HG03469 (cell line): Measurements from ENCODE around the gene UNG.
"Not testable (repeated sequence)": the region's sequence is repeated elsewhere in the genome, so short reads cannot be mapped to it uniquely, and the experiment has no call there.

ENCODE experiments used
- ATAC-seq: cut with Tn5 transposase; IDR thresholded peaks from one replicate; pipeline ENCODE4 v1.9.1; 2021; ENCODE audit warnings: mild to moderate bottlenecking, moderate library complexity, moderate number of reproducible peaks; ENCODE audit not compliant: unreplicated experiment

Gene UNG

DNA sequence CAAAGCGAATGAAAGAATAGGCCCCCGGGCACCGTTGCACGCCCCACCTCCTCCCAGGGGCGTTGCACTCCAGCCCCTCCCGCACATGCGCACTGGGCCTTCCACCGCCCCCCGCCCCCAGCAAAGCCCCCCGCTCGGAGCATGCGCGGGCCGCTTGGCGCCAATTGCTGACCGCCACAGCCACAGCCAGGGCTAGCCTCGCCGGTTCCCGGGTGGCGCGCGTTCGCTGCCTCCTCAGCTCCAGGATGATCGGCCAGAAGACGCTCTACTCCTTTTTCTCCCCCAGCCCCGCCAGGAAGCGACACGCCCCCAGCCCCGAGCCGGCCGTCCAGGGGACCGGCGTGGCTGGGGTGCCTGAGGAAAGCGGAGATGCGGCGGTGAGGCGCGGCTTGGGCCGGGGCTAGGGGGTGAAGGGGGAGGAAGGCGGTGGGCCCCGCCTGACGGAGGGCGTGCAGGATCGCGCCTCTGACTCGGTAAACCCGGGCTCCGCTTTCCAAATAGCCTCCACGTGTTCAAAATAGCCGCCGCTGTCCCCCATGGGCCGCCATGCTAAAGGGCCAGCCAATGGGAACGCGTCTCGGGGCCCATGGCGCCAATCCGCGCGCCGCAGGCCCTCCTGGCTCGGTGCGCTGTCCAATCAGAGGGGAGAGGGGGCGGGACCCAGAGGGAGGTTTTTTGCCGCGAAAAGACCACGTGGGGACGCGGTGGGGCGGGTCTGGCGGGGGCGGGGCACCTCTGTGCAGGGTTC, at the start of gene UNG:
TSS of gene UNG (plus strand) at position 163 of the 748 bp plus-strand sequence. CDS start at position 246, 83 bp downstream.
- peak; percentile 62 for ATAC-seq

DNA sequence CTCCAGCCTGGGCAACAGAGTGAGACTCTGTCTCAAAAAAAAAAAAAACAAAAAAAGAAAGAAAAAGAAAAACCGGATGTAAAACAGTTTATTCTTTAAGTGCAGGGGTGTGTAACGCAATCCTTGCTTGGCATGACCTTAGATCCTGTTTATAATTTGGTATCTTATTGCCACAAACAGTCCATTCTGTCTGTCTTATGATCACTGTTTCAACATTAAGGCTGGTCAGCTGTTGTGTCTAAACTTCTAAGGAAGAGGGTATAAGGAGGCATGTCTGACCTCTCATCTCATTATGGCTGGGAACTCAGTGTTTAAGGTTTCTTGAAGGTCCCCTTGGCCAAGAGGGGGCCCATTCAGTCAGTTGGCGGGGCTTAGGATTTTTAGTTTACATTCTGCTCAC, 48.7 kb upstream of the UNG start:
- not testable (repeated sequence) for ATAC-seq

DNA sequence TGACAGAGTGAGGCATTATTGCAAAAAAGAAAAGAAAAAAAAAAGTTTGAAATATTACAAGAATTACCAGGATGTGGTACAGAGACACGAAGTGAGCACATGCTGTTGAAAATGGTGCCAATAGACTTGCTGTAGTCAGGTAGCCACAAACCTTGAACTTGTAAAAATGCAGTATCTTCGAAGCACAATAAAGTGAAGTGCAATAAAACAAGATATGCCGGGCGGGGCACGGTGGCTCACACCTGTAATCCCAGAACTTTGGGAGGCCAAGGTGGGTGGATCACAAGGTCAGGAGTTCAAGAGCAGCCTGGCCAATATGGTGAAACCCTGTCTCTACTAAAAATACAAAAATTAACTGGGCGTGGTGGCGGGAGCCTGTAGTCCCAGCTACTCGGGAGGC, 47.6 kb upstream of the UNG start:
- ATAC-seq, result not testable (repeated sequence)

DNA sequence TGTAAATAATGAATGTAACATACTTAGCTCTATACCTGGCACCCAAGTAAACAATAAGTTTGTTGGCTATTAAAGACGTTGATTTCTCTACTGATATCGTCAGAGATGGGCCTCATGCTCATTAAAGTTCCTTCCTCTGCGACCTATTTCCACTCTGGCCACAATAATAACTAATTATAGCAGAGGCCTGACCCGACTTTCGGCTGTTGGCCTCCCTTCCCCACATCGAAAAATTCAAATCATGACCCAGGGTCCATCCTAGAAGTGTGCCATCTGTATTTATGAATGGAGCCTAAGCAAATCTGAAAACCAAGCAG, 45.3 kb upstream of the UNG start:
- no peak for ATAC-seq

DNA sequence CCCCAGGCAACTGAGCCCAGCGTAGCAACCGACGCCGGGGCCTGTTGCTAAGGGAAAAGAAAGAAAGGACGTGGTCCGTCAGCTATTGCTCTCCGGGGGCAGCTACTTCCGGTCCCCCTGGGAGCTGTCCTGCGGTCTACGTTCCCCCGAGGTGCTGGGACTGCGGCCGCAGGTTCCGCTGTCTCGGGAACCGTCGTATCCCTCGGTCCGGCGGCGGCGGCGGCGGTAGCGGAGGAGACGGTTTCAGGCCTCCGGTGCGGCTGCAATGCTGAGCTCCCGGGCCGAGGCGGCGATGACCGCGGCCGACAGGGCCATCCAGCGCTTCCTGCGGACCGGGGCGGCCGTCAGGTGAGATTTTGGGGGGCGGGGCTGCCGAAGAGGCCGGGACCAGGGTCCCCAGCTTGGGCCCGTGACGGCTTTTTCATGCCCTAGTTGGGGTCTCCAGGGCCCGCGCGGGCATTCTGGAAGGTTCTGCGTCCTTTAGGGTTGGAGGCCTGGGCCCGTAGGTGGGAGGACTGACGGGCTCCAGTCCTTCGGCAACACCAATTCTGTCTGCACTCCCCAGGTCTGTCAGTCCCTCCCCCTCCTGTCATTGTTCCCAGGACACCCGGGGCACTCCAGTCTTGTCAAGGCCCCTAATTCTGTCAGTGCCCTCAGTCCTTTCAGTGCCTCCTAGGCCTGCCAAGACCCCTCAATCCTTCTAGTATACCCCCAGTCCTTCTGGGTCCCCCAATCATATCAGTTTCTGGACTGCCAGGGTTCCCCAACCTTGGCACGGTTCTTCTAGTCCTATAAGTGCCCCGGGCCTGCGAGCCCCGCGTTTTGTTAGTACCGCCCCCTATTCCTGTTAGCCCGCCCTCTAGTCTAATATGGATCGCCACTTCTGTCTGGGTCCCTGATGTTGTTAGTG, 44.7 kb upstream of the UNG start, which contains the start of gene USP30:
TSS of gene USP30 (plus strand) at position 163 of the 910 bp plus-strand sequence. CDS start at position 266, 103 bp downstream.
- ATAC-seq, result no peak

DNA sequence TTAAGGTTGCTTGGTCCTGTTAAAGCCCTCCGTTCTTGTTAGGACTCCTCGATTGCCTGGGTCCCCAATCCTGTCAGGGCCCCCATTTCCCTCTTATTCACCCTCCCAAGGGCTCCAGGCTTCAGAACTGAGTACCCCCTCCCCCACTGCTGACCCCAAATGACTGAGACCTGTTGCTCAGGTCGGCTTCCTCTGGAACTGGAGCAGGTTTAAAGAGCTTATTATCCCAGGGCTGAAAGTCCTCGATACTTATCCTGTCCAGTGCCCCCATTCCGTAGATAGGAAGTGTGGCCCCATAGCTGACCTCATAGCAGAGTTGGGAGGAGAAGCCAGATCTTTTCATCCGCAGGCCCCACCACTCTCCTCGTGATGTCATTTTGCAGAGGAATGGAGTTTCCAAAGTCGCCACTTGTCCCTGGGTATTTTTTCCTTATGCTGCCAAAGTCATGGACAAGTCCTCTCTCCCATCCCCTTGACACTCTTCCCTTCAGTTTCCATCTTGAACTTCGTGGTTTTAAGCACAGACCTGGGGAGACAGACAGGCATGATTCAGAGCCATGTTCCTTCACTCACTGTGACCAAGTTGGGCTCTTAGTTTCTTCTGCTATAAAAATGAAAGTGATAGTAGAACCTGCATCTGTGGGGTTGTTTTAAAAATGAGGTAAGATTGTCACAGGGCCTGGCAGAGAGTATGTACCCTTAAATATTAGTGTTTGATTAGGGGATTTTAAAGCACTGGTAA, 43.8 kb upstream of the UNG start:
- no peak for ATAC-seq

DNA sequence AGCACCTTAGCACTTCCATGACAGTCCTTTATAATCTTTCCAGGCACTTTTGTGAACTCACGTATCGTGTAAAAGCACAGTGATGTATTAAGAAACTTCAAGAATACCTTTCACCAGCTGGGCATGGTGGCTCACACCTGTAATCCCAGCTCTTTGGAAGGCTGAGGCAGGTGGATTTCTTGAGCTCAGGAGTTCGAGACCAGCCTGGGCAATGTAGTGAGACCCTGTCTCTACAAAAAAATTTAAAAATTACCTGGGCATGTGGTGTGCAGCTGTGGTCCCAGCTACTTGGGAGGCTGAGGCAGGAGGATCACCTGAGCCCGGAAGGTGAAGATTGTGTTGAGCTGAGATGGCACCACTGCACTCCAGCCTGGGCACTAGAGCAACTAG, 43.3 kb upstream of the UNG start:
- ATAC-seq, result not testable (repeated sequence)

DNA sequence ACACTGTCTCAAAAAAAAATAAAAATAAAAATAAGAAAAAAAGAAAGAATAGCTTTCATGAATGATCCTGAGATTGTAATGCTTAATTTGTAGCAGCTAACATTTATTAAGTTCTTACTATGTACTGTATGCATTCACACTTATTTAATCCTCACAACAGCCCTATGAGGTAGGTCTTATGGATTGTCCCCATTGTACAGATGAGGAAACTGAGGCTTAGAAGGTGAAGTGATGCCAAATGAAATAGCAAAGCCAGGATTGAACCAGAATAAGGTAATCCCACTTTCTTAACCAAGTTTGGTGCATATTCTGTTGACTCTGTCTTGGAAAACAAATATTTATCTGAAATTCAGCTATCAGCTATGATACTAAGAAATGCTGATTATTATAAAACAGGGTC, 42.9 kb upstream of the UNG start:
- no peak for ATAC-seq

DNA sequence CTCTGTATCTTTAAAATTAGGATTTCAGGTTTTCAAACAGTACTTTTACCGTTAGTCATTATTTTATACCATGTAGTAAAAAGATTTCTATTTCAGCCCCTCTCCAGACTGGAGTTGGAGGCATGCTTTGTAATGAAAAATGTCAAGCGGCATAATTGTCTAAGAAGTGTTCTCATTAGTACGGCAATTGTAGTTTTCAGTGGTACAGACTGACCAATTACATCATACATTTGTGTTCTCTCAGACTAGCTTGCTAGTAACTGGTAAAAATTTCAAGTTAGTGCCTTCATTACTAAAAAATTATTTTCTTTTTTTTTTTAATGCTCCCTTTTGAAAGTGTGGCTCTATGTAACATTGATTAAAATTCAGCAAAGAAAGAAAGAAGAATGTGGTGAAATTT, 40.5 kb upstream of the UNG start:
- ATAC-seq, result no peak

DNA sequence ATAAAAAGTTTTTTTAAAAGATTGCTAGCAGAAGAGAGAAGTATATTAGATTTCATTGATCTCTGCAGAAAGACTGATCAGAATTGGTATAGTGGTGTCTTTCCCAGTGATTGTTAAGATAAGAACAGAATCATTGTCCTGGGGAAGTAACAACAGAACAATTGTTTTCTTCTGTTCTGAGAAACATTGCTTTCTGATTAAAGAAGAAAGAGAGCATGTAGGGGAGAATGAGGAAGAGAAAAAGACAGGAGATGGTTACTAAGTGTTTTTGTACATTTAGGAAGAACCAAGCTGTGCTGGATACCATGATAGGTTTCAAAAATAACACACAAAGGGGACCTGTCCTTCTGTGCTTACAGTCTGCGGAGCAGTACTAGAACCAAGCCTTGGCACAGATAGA, 40.0 kb upstream of the UNG start:
- ATAC-seq, result no peak

DNA sequence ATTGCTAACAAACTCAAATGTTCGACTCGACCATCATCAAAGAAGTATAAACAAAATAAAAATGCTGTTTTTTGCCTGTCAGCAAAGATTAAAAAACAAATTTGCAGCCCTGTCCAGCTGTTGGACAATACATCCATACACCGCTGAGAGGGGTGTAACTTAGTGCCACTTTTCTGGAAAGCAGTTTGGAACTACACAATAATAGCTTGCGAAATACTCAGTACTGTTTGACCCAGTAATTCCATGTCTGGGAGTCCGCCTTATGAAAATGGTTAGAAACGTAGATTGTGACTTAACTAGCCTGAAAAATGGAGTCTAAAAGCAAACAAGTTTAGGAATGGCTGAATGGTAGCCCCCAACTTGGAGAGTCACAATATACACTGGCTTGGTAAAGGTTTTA, 38.6 kb upstream of the UNG start:
- no peak for ATAC-seq

DNA sequence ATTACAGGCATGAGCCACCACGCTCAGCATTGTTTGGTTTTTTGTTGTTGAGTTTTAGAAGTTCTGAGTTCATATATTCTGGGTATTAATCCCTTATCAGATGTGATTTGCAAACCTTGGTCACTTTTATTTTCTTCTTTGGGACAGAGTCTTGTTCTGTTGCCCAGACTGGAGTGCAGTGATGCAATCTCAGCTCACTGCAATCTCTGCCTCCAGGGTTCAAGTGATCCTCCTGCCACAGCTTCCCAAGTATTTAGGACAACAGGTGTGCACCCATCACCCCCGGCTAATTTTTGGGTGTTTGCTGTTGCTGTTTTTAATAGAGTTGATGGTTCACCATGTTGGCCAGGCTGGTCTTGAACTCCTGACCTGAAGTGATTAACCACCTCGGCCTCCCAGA, 33.3 kb upstream of the UNG start:
- ATAC-seq, result no peak

DNA sequence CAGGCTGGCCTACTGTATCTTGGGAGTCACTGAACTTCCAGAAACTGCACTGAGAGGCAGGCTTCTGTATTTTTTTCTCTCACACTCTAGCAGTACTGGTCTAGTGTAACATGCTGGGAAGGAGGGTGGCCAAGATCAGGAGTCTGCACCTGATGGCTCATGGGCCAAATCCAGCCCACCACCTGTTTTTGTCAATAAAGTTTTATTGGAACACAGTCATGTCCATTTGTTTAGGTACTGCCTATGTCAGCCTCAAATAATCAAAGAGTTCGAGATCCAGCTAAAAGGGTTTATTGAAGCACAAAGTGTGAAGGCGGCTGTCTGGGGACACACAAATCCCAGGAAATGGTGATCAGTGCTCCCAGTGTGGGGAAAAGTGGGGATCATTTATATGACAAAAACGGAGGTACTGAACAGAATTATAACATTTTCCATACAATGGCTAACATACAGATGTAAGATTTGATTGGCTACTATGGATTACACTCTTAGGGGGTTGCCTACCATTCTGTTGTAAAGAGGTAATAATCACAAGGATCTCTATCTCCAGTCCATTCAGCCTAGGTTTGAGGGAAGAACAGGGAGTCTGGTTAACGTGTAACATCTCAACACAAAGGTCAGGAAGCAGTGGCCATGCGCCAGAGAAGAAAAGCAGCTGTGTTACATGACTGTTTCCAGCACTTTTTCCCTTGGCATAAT, 32.1 kb upstream of the UNG start:
- ATAC-seq, result no peak

DNA sequence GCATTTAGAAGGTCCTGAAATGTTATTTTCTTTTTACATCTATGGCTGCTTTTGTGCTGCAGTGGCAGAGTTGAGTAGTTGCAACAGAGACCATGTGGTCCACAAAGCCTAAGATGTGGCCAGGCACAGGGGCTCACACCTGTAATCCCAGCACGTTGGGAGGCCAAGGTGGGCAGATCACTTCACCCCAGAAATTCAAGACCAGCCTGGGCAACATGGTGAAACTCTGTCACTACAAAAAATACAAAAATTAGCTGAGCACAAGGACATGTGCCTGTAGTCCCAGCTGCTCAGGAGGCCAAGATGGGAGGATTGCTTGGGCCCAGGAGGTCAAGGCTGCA, 31.6 kb upstream of the UNG start:
- ATAC-seq, result no peak

DNA sequence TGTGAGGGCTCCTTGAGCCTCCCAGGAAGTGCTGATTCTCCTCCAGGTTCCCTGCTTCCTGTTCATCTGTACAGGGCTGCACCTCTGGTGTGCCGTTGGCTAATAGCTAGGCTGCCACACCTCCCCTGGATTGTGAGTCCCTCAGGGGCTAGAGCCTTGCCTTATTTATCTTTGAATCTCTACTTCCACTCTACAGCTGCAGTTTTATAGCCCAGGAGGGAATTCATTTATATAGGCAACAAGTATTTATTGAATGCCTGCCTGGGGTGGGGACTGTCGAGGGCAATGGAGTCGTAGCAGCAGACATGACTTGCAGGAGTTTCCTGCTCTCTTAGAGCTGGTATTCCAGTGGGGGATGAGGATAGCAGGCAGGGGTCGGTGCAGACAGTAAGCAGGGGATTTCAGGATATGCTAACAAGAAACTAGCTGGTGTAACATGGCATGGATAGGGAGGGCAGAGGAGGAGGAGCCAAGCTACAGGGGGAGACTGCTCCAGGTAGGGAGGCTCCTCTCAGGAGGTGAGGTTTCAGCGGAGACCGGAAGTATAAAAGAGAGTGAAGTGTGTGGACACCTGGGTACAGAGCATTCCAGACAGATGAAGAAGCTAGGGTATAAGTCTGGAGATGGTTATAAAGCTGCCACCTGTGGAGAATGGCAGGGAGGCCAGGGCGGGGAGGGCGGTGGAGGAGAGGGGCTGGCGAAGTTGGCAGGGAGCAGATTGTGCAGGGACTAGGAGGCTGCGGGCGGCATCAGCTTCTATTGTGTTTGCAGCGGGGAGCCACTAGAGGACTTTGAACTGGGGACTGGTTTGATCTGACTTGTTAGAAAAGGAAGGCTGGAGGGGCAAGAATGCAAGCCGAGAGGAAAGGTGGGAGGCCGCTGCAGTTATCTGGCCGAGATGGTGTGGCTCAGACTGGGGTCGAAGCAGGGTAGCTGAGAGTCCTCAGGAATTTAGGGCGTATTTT, 27.8 kb upstream of the UNG start:
- no peak for ATAC-seq

DNA sequence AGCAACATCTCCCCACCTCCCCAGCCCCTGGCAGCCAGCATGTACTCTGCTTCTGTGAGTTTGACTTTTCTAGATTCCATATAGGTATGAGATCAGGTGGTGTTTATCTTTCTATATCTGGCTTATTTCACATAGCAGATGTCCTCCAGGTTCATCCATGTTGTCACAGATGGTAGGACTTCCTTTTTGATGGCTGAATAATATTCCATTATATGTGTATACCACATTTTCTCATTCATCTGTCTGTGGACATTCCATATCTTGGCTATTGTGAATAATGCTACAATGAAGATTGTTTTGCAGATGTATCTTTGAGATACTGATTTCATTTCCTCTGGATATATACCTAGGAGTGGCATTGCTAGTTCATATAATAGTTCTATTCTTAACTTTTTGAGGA, 22.5 kb upstream of the UNG start:
- ATAC-seq, result no peak

DNA sequence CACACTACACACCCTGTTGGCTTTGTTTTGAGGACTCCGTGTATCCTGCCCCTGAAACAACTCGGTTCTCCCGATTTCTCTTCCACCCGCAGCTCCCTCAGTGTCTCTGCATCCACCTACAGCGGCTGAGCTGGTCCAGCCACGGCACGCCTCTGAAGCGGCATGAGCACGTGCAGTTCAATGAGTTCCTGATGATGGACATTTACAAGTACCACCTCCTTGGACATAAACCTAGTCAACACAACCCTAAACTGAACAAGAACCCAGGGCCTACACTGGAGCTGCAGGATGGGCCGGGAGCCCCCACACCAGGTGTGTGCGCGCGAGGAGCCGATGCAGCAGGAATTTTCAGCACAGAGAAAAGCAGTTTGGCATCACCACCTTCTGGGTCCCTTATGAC, 14.6 kb upstream of the UNG start:
- ATAC-seq, result no peak

DNA sequence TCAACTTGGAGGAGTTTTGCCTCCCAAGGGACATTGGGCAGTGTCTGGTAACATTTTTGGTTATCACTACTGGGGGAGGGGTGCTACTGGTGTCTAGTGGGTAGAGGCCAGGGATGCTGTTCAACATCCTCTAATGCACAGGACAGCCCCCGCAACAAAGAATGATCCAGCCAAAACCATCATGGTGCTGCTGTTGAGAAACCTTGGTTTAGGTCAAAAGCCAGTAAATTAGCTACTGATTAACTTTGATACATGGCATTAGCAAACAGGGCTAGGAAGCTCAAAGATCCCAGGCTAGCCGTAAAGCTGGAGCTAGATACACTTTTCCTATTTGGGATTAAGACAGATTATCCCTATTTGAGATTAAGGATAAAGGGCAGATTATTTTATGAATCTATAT, 13.0 kb upstream of the UNG start:
- no peak for ATAC-seq

DNA sequence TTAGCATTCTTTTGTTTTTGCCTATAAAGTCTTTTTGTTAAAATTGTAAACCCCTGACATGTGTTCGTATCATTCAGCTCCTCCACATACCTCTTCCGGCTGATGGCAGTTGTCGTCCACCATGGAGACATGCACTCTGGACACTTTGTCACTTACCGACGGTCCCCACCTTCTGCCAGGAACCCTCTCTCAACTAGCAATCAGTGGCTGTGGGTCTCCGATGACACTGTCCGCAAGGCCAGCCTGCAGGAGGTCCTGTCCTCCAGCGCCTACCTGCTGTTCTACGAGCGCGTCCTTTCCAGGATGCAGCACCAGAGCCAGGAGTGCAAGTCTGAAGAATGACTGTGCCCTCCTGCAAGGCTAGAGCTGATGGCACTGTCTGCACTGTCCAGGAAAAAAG, 11.8 kb upstream of the UNG start:
- no peak for ATAC-seq

DNA sequence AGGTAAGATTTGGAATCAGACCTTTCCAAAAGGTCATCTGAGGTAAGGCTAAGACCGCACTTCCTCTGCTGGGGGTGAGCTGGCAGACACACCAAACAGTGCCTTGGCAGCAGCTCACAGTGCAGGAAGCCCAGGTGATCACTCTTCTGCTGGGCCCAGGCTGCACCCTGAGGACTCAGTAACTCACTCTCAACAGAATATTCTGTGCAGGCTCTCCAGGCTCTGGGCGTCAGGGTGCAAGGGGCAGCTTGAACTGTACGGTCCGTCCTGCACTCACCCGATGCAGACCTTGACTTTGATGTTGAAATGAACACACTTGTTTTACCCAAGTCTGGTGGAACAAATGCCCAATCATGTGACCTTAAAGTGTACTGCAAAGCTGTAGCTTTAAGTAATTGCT, 10.1 kb upstream of the UNG start:
- no peak for ATAC-seq
